NCI-H128 (cell line): ENCODE results near the gene CCDC81.
"Not testable (repeated sequence)": the region's sequence is repeated elsewhere in the genome, so short reads cannot be mapped to it uniquely, and the experiment has no call there.

Source experiments
- DNase-seq: peaks from one replicate; lab custom pipeline; 2025; ENCODE audit not compliant: unreplicated experiment; lab: John Stamatoyannopoulos, UW

The CCDC81 gene

DNA sequence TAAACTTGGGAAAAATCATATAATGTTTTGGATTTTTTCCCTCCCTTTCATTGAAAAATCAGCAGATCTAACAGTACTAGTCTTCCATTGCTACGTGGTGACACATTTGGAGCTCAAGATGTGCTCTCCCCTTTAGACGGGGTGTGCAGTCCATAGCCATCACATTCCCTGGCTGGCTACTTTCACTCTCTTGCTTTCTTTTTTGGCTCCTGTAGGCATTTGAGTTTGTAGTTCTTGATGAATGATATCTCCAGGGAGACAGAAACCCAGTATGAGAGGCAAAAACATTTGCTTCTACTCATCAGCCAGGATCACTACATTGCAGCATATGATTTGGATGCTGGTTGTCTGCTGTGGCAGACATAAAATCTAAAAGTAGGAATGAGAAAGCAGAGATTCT is 12.1 kb downstream of the CCDC81 start:
- DNase-seq = no peak

DNA sequence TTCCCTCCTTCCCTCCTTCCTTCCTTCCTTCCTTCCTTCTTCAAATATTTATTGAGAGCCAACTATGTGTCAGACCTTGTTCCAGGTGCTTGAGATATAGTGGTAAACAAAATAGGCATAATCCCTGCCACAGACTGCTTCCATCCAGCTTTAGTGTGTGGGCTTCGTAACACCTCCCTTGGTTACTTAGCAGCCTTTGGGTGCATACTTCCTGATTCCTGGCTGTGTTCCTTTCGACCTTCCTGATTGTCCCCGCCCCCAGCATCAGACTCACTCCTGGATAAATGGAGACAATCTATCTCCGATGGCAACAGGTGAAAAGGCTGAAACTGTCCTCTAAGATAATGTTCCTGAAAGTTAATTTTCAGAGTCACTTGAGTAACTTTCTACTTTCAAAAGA is 13.5 kb downstream of the CCDC81 start:
- no peak for DNase-seq

DNA sequence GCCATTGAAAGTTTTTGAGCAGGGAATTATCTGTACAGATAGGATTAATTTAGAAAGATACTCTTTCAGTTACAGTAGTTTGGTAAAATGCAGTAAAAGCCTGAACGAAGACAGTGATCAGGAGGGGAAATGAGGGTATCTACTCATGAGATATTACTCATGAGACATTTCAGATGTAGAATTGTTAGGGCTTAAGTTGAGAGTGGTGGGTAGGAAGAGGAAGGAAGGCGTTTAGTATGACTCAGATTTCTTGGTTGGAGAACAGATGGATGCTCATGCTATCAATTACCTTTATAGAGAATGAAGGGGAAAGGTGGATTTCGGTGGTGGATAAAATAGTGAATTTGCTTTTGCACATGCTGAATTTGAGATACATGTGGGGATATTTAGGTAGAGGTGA is 15.8 kb downstream of the CCDC81 start:
- no peak for DNase-seq

DNA sequence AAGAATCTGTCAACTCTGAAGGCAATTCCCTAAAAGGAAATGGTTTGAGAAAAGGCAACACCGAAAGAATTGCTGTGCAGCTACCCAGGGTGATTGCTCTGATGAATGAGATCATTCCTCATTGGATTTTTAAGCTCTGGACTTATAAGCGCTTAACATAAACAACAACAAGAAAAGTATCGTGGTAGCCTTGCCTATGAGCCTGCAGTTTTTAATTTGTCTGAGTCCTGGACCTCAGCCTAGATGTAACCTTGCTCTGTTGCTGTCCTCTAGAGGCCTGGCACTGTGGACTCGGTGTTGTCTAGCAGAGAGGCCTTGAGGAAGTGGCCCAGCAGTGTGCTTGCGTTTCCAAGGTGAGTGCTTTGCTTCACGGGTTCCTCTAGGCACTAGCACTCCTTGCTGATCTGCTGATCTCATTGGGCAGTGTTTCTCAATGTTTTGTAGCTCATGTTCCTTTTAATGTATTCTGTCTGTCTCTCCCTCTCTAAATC is 20.4 kb downstream of the CCDC81 start:
- DNase-seq = no peak

DNA sequence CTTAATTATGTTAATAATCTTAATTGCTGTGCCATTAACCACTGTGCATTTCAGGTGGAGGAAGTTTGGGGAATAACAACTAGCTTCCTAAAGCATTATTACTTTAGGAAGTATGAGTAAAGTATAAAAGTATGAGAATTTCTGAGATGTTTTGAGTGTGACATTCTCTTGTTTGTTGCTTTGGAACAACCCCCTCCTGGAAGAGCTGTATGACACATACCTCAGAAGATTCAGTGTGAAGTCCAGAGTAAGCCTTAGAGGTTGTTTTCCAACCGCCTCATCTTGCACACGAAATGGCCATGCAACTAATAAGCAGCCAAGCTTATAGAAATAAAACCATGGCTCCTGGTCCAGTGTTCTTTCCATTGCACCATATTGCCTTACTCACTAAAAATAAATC is 21.7 kb downstream of the CCDC81 start:
- DNase-seq = no peak

DNA sequence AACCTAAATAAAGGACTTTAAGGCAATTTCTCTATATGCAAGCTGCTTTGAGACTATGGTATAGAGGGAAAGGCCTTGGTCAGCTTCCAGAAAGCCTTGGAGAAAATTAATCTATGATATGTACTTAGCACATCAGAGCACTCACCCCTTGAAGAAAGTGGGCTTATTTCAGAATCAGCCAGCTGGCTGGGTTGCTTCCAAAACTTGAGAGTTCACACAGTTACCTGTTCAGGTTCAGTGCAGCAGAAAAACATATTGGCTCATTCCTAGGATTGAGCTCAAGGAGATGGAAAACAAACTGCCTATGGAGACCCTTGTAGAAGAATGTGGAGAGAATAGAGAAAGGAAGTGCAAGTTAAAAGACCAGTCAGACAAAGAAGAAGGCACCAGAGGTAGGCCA is 22.7 kb downstream of the CCDC81 start:
- no peak for DNase-seq

DNA sequence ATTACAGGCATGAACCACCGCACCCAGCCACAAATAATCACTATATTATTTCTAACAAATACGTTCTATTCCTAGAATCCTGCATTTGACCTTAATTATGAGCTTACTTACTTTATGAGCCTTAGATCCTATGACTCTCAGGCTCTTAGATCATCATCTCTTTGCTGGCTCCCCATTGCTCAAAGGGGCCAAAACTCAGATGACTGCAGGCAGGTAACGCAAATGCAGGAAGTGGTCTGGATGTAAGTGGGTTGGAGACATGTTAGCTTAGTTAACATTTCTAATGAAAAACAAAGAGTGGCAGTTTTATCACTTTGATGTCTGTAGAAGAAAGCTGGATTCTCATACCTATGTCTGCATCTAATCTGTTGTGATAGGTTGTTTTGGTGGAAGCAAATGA is 23.4 kb downstream of the CCDC81 start:
- no peak for DNase-seq

DNA sequence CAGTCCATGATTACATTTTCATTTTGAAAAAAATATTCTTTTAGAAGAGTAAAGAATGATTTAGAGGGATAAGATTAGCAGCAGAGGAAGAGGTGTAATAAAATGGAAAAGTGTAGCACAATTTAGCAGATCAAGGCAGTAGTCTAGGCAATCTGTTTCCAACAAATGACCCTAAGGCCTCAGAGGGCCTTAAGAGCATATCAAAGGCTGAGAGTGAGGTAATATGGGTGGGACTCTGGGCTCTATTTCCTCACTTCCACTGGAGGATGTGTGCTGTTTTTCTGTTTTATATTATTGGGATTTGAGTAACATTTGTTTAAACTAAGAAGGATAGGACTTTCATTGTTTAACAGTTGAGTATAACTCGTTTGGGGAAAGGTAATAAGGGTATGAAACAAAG is 28.8 kb downstream of the CCDC81 start:
- DNase-seq = no peak

DNA sequence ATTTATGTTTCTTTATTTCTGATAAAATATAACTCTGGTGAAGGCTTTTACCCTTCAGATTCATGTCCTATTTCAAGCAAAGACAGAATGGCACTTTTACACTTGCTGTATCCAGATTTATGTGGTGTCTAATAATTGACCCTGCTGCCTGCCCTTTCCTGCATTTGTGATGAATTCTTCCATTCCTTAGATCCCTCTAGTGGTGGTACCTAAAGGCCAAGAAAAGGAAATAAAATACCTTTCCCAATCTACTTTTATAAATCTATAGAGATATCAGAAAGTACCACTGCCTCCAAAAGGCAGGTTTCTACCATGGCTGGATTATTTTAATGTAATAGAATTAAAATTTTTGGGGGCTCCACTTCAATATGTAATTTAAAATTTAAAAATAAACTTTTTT is 34.2 kb downstream of the CCDC81 start:
- no peak for DNase-seq

DNA sequence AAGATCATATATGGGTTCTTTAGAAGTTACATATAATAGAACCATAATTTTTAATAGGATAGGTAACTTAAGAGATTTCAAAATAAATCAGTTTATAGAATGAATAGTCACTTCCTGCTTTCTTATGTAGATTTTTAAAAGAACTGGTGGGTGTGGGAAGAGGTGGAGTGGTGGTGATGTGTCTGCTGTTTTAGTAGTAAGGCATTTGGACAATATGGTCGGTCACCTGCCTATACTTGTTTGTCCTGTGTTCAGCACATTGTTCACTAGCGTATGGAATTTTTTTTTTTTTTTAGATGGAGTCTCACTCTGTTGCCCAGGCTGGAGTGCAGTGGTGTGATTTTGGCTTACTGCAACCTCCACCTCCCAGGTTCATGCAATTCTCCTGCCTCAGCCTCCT is 39.3 kb downstream of the CCDC81 start:
- DNase-seq = no peak

DNA sequence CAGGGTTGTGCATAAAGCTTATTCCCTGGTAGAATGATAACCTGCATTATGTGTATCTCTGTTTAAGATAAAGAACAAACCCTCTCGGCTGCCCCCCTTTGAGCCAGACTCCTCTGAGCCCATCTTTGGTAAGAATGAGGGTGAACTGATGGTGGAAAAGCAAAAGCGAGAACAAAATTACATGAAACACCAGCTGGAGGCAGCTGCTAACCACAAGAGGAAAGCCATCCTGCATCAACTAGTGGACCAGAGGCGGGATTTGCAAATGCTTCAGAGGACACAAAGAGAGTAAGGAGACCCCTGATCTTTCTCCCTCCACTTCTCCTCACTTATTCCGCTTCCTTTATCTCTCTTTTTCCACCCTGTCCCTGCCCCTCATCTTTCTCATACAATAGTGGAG is 40.3 kb downstream of the CCDC81 start:
- no peak for DNase-seq

DNA sequence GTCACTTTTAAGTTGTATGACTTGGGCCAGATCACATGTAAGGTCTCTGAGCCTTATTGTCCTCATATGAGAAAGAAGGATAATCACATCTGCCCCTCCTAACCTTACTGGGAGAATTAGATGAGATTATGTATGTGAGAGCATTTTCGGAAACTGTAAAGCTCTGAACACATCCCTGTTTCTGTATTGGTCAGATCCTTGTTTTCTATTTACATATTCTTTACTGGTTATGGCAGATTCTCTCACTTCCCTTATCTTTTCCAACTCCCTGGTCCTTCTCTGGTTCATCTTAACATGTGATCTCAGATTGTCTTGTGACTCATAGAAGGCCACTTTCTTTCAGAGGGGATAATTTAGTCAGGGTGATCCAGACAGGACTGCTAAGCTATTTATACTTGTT is 41.8 kb downstream of the CCDC81 start:
- DNase-seq = no peak

DNA sequence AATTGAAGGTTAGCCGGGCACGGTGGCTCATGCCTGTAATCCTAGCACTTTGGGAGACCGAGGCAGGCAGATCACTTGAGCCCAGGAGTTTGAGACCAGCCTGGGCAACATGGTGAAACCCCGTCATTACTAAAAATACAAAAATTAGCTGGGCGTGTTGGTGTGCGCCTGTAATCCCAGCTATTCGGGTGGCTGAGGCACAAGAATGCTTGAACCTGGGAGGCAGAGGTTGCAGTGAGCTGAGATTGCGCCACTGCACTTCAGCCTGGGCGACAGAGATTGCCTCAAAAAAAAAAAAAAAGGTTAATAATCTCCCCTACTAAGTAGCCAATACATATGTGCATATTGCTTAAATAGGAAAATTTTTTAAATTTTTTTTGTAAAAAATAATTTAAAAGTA is 42.3 kb downstream of the CCDC81 start:
- DNase-seq = not testable (repeated sequence)

DNA sequence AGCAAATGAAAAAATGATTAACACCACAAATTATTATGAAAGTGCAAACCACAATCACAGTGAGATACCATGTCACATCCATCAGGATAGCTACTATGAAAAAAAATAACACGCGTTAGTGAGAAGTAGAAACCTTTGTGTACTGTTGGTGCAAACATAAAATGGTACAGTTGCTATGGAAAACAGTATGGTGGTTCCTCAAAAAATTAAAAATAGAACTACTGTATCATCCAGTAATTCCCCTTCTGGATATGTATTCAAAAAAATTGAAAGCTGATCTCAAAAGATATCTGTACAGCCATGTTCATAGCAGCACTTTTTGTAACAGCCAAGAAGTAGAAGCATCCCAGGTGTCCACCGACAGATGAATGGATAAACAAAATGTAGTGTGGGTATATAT is 43.4 kb downstream of the CCDC81 start:
- DNase-seq = no peak

DNA sequence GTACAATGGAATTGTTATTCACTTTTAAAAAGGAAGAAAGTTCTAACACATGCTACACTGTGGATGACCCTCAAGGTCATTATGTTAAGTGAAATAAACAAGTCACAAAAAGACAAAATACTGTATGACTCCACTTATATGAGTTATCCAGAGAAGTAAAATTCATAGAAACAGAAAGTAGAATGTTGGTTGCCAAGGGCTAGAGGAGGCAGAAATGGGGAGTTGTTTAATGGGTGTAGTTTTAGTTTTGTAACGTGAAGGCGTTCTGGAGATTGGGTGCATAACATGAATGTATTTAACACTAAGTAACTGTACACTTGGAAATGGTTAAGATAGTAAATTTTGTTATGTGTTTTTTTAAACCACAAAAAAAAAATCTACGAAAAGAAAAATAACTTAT is 43.8 kb downstream of the CCDC81 start:
- no peak for DNase-seq

DNA sequence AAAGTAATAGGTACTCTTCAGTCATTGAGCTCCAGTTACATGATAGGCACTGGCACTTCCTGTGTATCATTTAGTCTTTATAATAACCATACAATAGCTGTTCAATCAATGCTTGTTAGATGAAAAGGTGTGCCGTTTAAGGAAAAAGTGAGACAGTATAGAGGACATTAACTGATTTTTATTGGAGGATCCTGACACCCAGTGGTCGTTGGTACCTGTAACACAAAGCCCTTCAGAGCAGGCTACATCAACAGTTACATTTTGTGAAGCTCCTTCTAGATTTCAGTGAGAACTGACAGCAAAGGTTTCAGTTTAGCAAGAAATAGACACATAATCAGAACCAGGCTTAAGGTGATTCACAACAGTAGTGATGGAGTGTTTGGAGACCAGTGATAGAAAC is 44.2 kb downstream of the CCDC81 start:
- no peak for DNase-seq

DNA sequence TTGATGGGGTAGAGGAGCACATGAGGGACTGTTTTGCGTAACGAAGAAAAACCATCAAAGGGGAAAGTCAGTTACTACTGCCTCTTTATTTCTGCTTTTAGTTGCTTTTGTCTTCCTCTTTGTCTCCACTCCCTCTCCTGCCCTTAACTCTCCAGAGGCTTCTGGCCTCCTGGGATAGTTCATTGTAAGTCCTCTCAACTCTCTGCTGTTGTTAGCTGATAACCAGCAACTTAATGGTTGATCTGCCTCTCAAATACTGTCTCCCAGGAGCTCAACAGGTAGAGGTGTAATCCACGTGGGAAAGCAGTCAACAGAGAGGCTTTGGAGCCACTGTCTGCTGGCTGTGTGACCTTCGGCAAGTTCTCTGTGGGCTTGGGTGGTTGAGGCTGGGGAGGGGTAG is 47.3 kb downstream of the CCDC81 start:
- no peak for DNase-seq

DNA sequence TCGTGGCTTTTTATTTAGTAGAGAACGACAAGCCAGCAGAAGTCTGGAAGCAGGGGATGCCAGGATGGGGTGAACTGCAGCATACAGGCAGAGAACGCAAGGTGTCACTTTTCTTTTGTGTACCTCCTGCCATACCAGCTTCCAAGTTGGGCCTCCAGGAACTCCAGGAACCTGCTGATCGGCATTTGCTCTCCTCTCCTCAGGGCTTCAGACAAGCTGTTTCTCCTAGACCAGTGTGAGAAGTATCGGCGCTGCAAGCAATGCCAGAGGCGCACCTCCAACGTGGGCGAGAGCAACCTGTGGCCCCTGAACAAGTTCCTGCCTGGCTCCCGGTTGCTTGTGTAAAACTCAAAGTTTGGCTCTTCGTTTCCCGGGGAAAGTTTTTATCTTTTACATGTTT is 47.7 kb downstream of the CCDC81 start:
- no peak for DNase-seq

DNA sequence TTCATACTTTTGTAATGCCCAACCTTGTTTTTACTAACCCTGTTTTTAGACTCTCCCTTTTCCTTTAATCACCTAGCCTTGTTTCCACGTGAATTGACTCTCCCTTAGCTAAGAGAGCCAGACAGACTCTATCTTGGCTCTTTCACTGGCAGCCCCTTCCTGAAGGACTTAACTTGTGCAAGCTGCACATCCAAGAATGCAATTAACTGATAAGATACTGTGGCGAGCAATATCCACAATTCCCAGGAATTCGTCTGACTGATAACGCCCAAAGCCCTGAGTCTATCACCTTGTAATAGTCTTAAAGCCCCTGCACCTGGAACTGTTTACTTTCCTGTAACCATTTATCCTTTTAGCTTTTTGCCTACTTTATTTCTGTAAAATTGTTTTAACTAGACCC is 48.8 kb downstream of the CCDC81 start:
- DNase-seq = not testable (repeated sequence)

DNA sequence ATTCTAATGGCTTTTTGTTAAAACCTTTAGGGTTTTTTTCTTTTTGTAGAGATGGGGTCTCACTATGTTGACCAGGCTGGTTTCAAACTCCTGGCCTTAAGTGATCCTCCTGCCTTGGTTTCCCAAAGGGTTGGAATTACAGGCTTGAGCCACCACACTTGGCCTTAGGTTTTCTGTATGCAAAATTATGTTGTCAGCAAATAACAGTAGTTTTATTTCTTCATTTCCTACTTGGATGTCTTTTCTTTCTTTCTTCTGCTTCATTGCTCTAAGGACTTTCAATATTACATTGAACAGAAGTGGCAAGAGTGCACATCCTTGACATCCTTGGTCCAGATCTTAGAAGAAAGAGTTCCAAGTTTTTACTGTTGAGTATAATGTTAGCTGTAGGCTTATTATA is 52.8 kb downstream of the CCDC81 start:
- no peak for DNase-seq

DNA sequence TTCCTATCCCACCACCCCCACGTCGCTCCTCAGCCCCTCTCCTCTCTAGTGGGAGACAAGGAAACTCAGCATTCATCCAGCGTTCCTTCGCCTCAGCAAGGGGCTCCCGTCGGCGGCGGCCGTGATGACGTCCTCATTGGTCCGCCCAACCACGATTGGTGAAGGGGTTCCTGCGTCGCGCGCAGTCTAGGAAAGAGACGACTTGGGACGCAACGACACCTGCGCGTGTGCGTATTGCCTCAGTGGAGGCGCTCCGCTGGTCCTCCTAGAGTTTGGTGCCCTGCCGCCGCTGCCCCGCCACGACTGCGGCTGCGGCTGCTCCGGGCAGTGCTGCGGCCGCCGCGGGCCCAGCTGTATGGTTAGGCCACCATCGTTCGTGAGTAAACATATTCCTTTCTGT is 56.6 kb downstream of the CCDC81 start:
- no peak for DNase-seq

DNA sequence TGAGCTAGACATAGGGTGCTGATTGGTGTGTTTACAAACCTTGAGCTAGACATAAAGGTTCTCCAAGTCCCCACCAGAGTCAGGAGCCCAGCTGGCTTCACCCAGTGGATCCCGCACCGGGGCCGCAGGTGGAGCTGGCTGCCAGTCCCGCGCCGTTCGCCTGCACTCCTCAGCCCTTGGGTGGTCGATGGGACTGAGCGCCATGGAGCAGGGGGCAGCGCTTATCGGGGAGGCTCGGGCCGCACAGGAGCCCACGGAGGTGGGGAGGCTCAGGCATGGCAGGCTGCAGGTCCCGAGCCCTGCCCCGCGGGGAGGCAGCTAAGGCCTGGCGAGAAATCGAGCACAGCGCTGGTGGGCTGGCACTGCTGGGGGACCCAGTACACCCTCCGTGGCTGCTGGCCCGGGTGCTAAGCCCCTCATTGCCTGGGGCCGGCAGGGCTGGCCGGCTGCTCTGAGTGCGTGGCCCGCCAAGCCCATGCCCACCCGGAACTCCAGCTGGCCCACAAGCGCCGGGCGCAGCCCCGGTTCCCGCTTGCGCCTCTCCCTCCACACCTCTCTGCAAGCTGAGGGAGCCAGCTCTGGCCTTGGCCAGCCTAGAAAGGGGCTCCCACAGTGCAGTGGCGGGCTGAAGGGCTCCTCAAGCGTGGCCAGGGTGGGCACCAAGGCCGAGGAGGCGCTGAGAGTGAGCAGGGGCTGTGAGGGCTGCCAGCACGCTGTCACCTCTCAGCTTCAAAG is 58.8 kb downstream of the CCDC81 start:
- not testable (repeated sequence) for DNase-seq

DNA sequence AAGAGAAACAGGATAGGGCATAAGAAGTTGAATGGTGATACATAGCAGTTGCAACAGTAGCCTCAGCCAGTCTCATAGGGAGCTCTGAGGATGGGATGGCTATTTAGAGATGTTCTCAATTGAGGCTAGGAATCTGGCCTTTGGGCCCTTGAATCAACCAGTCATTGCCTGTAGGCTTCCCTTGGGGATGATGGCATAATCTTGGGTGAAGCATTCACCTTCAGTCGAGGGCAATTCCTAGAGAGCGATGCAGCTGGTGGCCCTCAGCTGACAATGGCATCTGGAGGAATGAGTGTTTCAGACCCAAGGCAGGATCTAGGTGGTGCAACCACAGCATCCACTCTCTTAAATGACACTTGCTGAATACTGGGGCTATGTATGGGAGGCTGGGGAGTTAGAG is 61.0 kb downstream of the CCDC81 start:
- DNase-seq = no peak
